DOHH2 (cell line): ENCODE measurements around the gene PKN3.
A peak's percentile ranks its signal among the peaks of the same experiment; 100 is the strongest.
"Not testable (repeated sequence)": the region's sequence is repeated elsewhere in the genome, so short reads cannot be mapped to it uniquely, and the experiment has no call there.

ENCODE experiments used
- H3F3A ChIP-seq: fragments of 200-600 bp; sonication (generic), shearing (Covaris generic); 2 replicates; pipeline ENCODE4 v1.6.0; 2016; ENCODE audit warnings: antibody characterized with exemption, mild to moderate bottlenecking; ENCODE audit not compliant: control insufficient read depth, insufficient read depth
- H3K27ac ChIP-seq: fragments of 200-600 bp; sonication (generic); 2 replicates; pipeline ENCODE4 v1.5.1; 2014; ENCODE audit warnings: low read depth, mild to moderate bottlenecking, low read length, moderate library complexity
- H3K27me3 ChIP-seq: fragments of 200-600 bp; sonication (generic); 2 replicates; pipeline ENCODE4 v1.6.1; 2014; ENCODE audit warnings: mild to moderate bottlenecking, low read length, mixed read lengths; ENCODE audit not compliant: control insufficient read depth
- H3K36me3 ChIP-seq: fragments of 200-600 bp; sonication (generic); 2 replicates; pipeline ENCODE4 v1.6.1; 2014; ENCODE audit warnings: mild to moderate bottlenecking, low read length, moderate library complexity, mixed read lengths; ENCODE audit not compliant: control insufficient read depth
- H3K4me1 ChIP-seq: fragments of 200-600 bp; sonication (generic); 2 replicates; pipeline ENCODE4 v1.6.1; 2014; ENCODE audit warnings: mild to moderate bottlenecking, low read length, mixed read lengths; ENCODE audit not compliant: control insufficient read depth
- H3K4me2 ChIP-seq: fragments of 200-600 bp; sonication (generic); 2 replicates; pipeline ENCODE4 v1.6.0; 2014; ENCODE audit warnings: mild to moderate bottlenecking, low read length, moderate library complexity
- H3K4me3 ChIP-seq: fragments of 200-600 bp; sonication (generic); 2 replicates; pipeline ENCODE4 v1.5.1; 2014; ENCODE audit warnings: mild to moderate bottlenecking, low read length, mixed read lengths
- H3K79me2 ChIP-seq: fragments of 200-600 bp; sonication (generic); 2 replicates; pipeline ENCODE4 v1.6.1; 2014; ENCODE audit warnings: mild to moderate bottlenecking, low read length, mixed read lengths; ENCODE audit not compliant: control insufficient read depth
- H3K9me2 ChIP-seq: fragments of 200-600 bp; sonication (generic); replicated peaks from 2 replicates; pipeline ENCODE4 v1.6.1; 2014; ENCODE audit warnings: mild to moderate bottlenecking, low read length, mixed read lengths; ENCODE audit not compliant: control insufficient read depth
- H3K9me3 ChIP-seq: fragments of 200-600 bp; sonication (generic); 2 replicates; pipeline ENCODE4 v1.6.1; 2014; ENCODE audit warnings: antibody characterized with exemption, low read length, mixed read lengths; ENCODE audit not compliant: control insufficient read depth, insufficient read depth
- H4K20me1 ChIP-seq: fragments of 200-600 bp; sonication (generic); 2 replicates; pipeline ENCODE4 v1.6.0; 2014; ENCODE audit warnings: low read depth, mild to moderate bottlenecking, antibody characterized with exemption, low read length, moderate library complexity; ENCODE audit not compliant: control insufficient read depth, insufficient read depth
- EZH2phosphoT487 ChIP-seq: fragments of 200-600 bp; sonication (generic); IDR thresholded peaks from 2 replicates; pipeline ENCODE4 v1.6.1; 2017; ENCODE audit warnings: borderline replicate concordance, mild to moderate bottlenecking, antibody characterized with exemption, low read length, moderate library complexity, mixed read lengths
- TF ChIP-seq, protein P1 (sequence below): fragments of 200-600 bp; sonication (generic); IDR thresholded peaks from one replicate; pipeline ENCODE4 v1.5.1; 2014; ENCODE audit warnings: antibody characterized with exemption, mild to moderate bottlenecking, low read depth, low read length; ENCODE audit not compliant: poor library complexity, severe bottlenecking

PKN3 gene

DNA sequence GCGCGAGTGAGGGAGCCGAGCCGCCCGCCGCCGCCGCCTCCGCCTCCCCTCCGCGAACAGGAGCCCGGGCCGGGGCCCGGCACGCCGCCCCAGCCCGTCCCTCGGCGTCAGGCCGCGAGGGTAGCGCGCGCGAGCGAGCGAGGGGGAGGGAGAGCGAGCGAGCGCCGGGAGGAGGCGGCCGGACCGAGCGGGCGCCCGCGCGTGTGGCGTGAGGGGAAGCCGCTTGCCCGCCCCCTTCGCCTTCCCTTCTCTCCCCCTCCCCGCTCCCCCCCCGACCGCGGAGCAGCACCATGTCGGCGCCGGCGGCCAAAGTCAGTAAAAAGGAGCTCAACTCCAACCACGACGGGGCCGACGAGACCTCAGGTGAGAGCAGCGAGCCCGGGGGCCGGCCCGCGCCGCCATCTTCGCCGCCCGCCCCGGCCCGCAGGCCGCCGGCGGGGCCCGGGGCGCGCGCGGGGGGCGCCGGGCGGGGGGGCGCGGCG, 13.0 kb upstream of the PKN3 start:
- Histone ChIP-seq H3K4me1 (peaks cover 48% of the 10 kb centered on the region), H3K4me3 (peak overlapping the region; percentile 71), H3K9me3 (no peaks in the 10 kb centered on the region), H3K27me3 (no peaks in the 10 kb centered on the region), H3K36me3 (peaks cover 79% of the 10 kb centered on the region), H4K20me1 (peaks cover 33% of the 10 kb centered on the region), H3K27ac (peak overlapping the region; percentile 59), H3F3A (peaks cover 51% of the 10 kb centered on the region), H3K4me2 (peak overlapping the region; percentile 28; the same call in 1 of the 2 replicates), H3K9me2 (no peaks in the 10 kb centered on the region), H3K79me2 (peaks cover 82% of the 10 kb centered on the region)
- TF ChIP-seq, protein P1, sequence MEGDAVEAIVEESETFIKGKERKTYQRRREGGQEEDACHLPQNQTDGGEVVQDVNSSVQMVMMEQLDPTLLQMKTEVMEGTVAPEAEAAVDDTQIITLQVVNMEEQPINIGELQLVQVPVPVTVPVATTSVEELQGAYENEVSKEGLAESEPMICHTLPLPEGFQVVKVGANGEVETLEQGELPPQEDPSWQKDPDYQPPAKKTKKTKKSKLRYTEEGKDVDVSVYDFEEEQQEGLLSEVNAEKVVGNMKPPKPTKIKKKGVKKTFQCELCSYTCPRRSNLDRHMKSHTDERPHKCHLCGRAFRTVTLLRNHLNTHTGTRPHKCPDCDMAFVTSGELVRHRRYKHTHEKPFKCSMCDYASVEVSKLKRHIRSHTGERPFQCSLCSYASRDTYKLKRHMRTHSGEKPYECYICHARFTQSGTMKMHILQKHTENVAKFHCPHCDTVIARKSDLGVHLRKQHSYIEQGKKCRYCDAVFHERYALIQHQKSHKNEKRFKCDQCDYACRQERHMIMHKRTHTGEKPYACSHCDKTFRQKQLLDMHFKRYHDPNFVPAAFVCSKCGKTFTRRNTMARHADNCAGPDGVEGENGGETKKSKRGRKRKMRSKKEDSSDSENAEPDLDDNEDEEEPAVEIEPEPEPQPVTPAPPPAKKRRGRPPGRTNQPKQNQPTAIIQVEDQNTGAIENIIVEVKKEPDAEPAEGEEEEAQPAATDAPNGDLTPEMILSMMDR: no peak
- no peak for TF ChIP-seq EZH2phosphoT487

- Histone ChIP-seq H3K36me3 (peaks cover 75% of the 10 kb centered on the region), H3F3A (peaks cover 51% of the 10 kb centered on the region), H3K9me3 (no peaks in the 10 kb centered on the region), H3K4me1 (peaks cover 43% of the 10 kb centered on the region), H3K9me2 (no peaks in the 10 kb centered on the region), H3K27me3 (no peaks in the 10 kb centered on the region), H3K4me2 (peak overlapping the region; percentile 97), H3K79me2 (peaks cover 75% of the 10 kb centered on the region), H3K27ac (peak overlapping the region; percentile 69), H4K20me1 (peaks cover 32% of the 10 kb centered on the region), H3K4me3 (peak overlapping the region; percentile 99)
- TF ChIP-seq, protein P1: no peak
- TF ChIP-seq EZH2phosphoT487: no peak
Measured at GRCh38 chr9:128689820-128690683, 12.3 kb upstream of the PKN3 start.

- Histone ChIP-seq H3F3A (peaks cover 54% of the 10 kb centered on the region), H3K27ac (peak overlapping the region; percentile 69), H3K9me2 (no peaks in the 10 kb centered on the region), H3K9me3 (no peaks in the 10 kb centered on the region), H3K4me1 (peaks cover 40% of the 10 kb centered on the region), H3K79me2 (peaks cover 69% of the 10 kb centered on the region), H3K36me3 (peaks cover 74% of the 10 kb centered on the region), H3K27me3 (no peaks in the 10 kb centered on the region), H4K20me1 (peaks cover 32% of the 10 kb centered on the region), H3K4me3 (peak overlapping the region; percentile 99), H3K4me2 (peak overlapping the region; percentile 97)
- no peak for TF ChIP-seq EZH2phosphoT487
- TF ChIP-seq, protein P1: no peak
Measured at GRCh38 chr9:128690684-128691034, 11.6 kb upstream of the PKN3 start.

DNA sequence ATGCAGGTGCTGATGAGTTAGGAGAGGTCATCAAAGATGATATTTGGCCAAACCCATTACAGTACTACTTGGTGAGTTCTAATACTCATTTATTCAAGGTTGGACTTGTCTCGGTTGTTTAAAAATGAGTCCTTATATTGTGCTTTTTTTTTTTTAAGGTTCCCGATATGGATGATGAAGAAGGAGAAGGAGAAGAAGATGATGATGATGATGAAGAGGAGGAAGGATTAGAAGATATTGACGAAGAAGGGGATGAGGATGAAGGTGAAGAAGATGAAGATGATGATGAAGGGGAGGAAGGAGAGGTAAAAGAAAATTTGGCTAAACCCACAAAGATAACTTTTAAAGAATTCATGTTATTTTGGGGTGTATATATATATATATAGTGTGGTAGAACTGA, 8.6 kb upstream of the PKN3 start:
- H3K27me3 ChIP-seq, H3K9me3 ChIP-seq, H3K9me2 ChIP-seq, H3K4me2 ChIP-seq, H3K4me3 ChIP-seq, H3K27ac ChIP-seq: not testable (repeated sequence)
- Histone ChIP-seq H4K20me1 (peaks cover 26% of the 10 kb centered on the region), H3K4me1 (peaks cover 13% of the 10 kb centered on the region), H3K36me3 (peaks cover 66% of the 10 kb centered on the region), H3K79me2 (peaks cover 38% of the 10 kb centered on the region), H3F3A (peaks cover 70% of the 10 kb centered on the region)
